Vagina (tissue), 2 donors: ENCODE data around the gene ZNF28.
"Not testable (repeated sequence)": the region's sequence is repeated elsewhere in the genome, so short reads cannot be mapped to it uniquely, and the experiment has no call there.

Source experiments
- POLR2A ChIP-seq, 2 donors: fragments of 450-650 bp; IDR thresholded peaks; one replicate each; pipeline ENCODE4 v1.6.1; 2017; ENCODE audit warnings: antibody characterized with exemption in 2 of 2, mild to moderate bottlenecking in 2 of 2, moderate library complexity in 2 of 2
- POLR2AphosphoS5 ChIP-seq, 2 donors: sonication (generic); formaldehyde crosslinking; IDR thresholded peaks; one replicate each; pipeline ENCODE4 v1.9.0; 2017; ENCODE audit warnings: antibody characterized with exemption in 2 of 2, mild to moderate bottlenecking in 2 of 2, low read depth in 1 of 2; ENCODE audit not compliant: insufficient read depth in 1 of 2
- TF ChIP-seq, protein P1 (sequence below), 3 experiments: fragments of 450-650 bp in 2 of 3; fragments of 200-600 bp in 1 of 3; sonication (generic) in 1 of 3; IDR thresholded peaks; one replicate each; pipeline ENCODE4 v1.5.1; 2017 to 2019; ENCODE audit warnings: antibody characterized with exemption in 3 of 3, mild to moderate bottlenecking in 2 of 3, moderate library complexity in 2 of 3

DNA sequence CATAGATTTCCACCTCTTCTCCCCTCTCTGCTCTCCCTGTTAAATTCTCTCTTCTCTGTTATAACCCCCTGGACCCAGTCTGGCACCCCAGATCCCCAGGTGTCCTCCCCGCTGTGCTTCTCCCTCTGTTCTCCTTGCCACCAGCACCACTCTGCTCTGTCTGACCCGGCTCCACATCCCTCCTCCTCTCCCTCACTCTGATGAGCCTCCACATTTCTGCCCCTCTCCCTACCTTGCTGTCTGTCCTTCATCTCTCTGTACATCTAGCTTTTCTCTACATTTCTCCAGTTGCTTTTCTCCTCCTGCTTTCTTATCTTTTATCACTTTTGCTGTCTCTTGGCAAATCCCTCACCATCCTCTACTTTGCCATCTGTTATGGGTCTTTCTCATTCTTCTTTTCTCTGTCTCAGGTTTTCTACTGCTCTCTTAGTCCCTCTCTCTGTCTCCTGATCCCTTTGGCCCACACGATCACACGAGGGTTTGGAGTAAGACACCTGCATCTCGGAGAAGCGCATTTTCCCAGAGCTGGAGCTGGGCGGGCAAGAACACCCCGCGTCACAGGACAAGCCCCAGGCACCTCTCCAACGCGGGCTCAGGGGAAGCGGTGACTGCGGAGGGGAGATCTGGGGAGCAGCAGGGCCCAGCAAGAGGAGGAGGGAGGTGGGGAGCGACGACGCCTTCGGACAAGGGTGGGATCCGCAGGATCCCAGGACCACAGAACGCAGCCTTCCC, 795 bp downstream of the ZNF28 start:
- TF ChIP-seq, protein P1, sequence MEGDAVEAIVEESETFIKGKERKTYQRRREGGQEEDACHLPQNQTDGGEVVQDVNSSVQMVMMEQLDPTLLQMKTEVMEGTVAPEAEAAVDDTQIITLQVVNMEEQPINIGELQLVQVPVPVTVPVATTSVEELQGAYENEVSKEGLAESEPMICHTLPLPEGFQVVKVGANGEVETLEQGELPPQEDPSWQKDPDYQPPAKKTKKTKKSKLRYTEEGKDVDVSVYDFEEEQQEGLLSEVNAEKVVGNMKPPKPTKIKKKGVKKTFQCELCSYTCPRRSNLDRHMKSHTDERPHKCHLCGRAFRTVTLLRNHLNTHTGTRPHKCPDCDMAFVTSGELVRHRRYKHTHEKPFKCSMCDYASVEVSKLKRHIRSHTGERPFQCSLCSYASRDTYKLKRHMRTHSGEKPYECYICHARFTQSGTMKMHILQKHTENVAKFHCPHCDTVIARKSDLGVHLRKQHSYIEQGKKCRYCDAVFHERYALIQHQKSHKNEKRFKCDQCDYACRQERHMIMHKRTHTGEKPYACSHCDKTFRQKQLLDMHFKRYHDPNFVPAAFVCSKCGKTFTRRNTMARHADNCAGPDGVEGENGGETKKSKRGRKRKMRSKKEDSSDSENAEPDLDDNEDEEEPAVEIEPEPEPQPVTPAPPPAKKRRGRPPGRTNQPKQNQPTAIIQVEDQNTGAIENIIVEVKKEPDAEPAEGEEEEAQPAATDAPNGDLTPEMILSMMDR (IDR thresholded peaks at IDR 0.05) = not testable (repeated sequence)
- not testable (repeated sequence) for TF ChIP-seq POLR2A (IDR thresholded peaks at IDR 0.05); POLR2AphosphoS5 (IDR thresholded peaks at IDR 0.05; ENCODE audit: insufficient read depth in 1 of 2, low read depth in 1 of 2)
